Left forelimb (tissue), 1 donor: ENCODE results near the gene DCHS2.

Source experiments
- DNase-seq: peaks from one replicate; pipeline ENCODE4 v3.0.0-alpha.2; 2018; ENCODE audit warnings: low spot score

Gene DCHS2

GRCh38 chr4:154211506-154211905 is 280.1 kb downstream of the DCHS2 start:
- DNase-seq = no peak

- no peak for DNase-seq
Measured at GRCh38 chr4:154208424-154208823, 283.2 kb downstream of the DCHS2 start.

- DNase-seq = no peak
Measured at GRCh38 chr4:154205471-154205870, 286.1 kb downstream of the DCHS2 start.

- DNase-seq = no peak
Measured at GRCh38 chr4:154194649-154195048, 296.9 kb downstream of the DCHS2 start.

- no peak for DNase-seq
Measured at GRCh38 chr4:154192585-154192984, 299.0 kb downstream of the DCHS2 start.

GRCh38 chr4:154189346-154189745 is 302.3 kb downstream of the DCHS2 start:
- DNase-seq = no peak

GRCh38 chr4:154186888-154187287 is 304.7 kb downstream of the DCHS2 start:
- no peak for DNase-seq

- DNase-seq = no peak
Measured at GRCh38 chr4:154186035-154186434, 305.6 kb downstream of the DCHS2 start.

GRCh38 chr4:154184238-154184637 is 307.4 kb downstream of the DCHS2 start:
- DNase-seq = no peak

GRCh38 chr4:154183264-154183663 is 308.3 kb downstream of the DCHS2 start:
- DNase-seq = no peak
